Activated naive CD4-positive, alpha-beta T cell treated with anti-CD3 and anti-CD28 coated beads, Interleukin-2, amount 50 U/mL, for 24 hours (primary cell): ENCODE data around the gene APOBEC3B.
A peak's percentile ranks its signal among the peaks of the same experiment; 100 is the strongest.
"Not testable (repeated sequence)": the region's sequence is repeated elsewhere in the genome, so short reads cannot be mapped to it uniquely, and the experiment has no call there.

ENCODE experiments used
- H3K27ac Mint-ChIP-seq: one replicate; pipeline ENCODE4 v1.8.0; 2021; ENCODE audit warnings: mild to moderate bottlenecking, mixed read lengths
- H3K27me3 Mint-ChIP-seq: one replicate; pipeline ENCODE4 v1.8.0; 2021; ENCODE audit warnings: mixed read lengths
- H3K36me3 Mint-ChIP-seq: one replicate; pipeline ENCODE4 v1.8.0; 2021; ENCODE audit warnings: mixed read lengths
- H3K4me1 Mint-ChIP-seq: one replicate; pipeline ENCODE4 v1.8.0; 2021; ENCODE audit warnings: mixed read lengths
- H3K4me3 Mint-ChIP-seq: one replicate; pipeline ENCODE4 v1.8.0; 2021; ENCODE audit warnings: mild to moderate bottlenecking, mixed read lengths
- H3K9me3 Mint-ChIP-seq: one replicate; pipeline ENCODE4 v1.8.0; 2021; ENCODE audit warnings: mixed read lengths

APOBEC3B gene

GRCh38 chr22:38971202-38971601 lies 10.9 kb upstream of the APOBEC3B start:
- no peaks in the 10 kb centered on the region for H3K27me3 Mint-ChIP-seq
- no peak overlapping the region for H3K27ac Mint-ChIP-seq
- no peaks in the 10 kb centered on the region for H3K4me1 Mint-ChIP-seq
- no peak overlapping the region for H3K4me3 Mint-ChIP-seq
- no peaks in the 10 kb centered on the region for H3K36me3 Mint-ChIP-seq
- no peaks in the 10 kb centered on the region for H3K9me3 Mint-ChIP-seq

DNA sequence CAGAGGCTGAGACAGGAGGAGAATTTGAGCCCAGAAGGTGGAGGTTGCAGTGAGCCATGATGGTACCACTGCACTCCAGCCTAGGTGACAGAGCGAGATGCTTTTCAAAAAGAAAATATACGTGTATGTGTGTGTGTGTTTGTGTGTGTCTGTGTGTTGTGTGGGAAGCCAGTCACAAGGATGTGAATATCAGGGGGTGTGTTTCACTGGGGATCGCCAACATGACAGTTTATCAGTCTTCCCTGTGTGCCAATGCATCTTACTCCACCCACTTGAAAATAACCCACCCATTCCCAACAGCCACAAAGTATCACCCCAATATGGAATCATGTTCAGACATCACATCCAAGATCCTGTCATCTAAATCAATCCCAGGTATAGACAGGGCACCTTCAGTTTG lies 10.4 kb upstream of the APOBEC3B start:
- no peak overlapping the region for H3K4me3 Mint-ChIP-seq
- H3K4me1 Mint-ChIP-seq = no peaks in the 10 kb centered on the region
- H3K27ac Mint-ChIP-seq = no peak overlapping the region
- no peaks in the 10 kb centered on the region for H3K36me3 Mint-ChIP-seq
- no peaks in the 10 kb centered on the region for H3K27me3 Mint-ChIP-seq
- no peaks in the 10 kb centered on the region for H3K9me3 Mint-ChIP-seq

- no peaks in the 10 kb centered on the region for H3K27me3 Mint-ChIP-seq
- H3K27ac Mint-ChIP-seq = no peak overlapping the region
Observed at GRCh38 chr22:38972558-38972957, 9.6 kb upstream of the APOBEC3B start.

GRCh38 chr22:38973289-38974169 lies 8.6 kb upstream of the APOBEC3B start:
- Mint-ChIP-seq H3K27ac (no peak overlapping the region), H3K36me3 (no peaks in the 10 kb centered on the region), H3K4me3 (no peak overlapping the region), H3K27me3 (no peaks in the 10 kb centered on the region), H3K9me3 (no peaks in the 10 kb centered on the region), H3K4me1 (no peaks in the 10 kb centered on the region)

More at GRCh38 chr22:38972558-38972957, 9.6 kb upstream of the APOBEC3B start:
- H3K9me3 Mint-ChIP-seq = no peaks in the 10 kb centered on the region
- no peaks in the 10 kb centered on the region for H3K4me1 Mint-ChIP-seq
- no peak overlapping the region for H3K4me3 Mint-ChIP-seq
- H3K36me3 Mint-ChIP-seq = no peaks in the 10 kb centered on the region

DNA sequence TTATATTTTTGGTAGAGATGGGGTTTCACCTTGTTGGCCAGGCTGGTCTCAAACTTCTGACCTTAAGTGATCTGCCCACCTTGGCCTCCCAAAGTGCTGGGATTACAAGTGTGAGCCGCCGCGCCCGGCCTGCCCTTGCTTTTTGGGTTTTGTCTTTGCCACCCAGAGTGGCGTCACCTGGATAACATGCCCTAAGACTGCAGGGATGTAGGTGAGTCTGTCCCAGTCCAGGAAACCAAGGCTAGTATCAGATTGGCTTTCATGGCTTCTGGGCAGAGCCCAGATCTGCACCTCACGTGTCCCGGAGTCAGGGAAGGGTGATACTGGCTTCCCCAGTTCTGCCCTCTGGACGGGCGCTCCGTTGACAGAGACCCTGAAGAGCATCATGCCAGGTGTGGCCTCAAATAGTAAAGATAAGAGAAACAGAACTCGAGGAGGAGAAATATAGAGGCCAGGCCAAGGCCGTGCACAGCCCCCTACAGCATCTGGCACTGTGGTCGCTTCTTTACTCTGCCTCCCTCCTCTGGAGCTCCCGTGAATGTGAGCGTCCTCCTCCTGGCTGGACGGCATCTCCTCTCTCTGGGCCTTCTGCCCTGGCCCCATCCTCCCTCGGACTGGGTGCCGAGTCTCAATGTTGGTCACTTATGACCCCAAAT lies 7.8 kb upstream of the APOBEC3B start:
- Mint-ChIP-seq H3K36me3 (no peaks in the 10 kb centered on the region), H3K27me3 (no peaks in the 10 kb centered on the region), H3K9me3 (no peaks in the 10 kb centered on the region), H3K27ac (no peak overlapping the region), H3K4me1 (no peaks in the 10 kb centered on the region), H3K4me3 (no peak overlapping the region)

DNA sequence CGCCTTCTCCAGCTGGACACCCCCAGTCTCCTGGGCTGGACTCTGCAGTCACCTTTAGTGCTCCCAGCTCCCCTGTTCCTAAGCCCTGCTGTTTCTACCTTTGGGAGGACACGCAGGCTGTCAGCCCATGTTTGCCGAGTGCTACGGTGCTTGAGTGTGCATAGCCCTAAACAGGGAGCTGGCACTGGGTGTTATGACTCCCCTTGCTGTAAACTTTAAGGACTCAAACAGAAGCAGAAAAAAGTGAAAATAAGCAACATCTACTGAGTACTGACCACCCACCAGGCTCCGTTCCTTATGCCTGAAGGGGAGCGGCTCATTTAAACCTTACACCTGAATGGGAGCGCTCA lies 7.3 kb upstream of the APOBEC3B start:
- no peak overlapping the region for H3K4me3 Mint-ChIP-seq
- no peaks in the 10 kb centered on the region for H3K4me1 Mint-ChIP-seq
- no peaks in the 10 kb centered on the region for H3K36me3 Mint-ChIP-seq
- no peak overlapping the region for H3K27ac Mint-ChIP-seq
- H3K9me3 Mint-ChIP-seq = no peaks in the 10 kb centered on the region
- H3K27me3 Mint-ChIP-seq = no peaks in the 10 kb centered on the region

- peaks cover 10% of the 10 kb centered on the region for H3K4me1 Mint-ChIP-seq
Observed at GRCh38 chr22:38977289-38977688, 4.9 kb upstream of the APOBEC3B start.

DNA sequence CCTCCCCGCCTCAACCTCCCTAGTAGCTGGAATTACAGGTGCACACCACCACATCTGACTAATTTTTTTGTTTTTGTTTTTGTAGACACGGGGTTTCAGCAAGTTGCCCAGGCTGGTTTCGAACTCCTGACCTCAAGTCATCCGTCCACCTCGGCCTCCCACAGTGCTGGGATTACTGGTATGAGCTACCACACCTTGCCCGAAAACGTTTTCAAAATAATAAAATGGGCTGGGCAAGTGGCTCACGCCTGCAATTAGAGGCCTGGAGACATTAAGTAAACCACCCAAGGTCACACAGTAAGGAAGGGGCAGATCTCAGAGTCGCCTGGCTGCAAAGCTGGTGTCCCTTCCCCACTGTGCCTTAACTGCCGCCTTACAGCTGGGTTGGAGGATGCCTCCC lies 1.6 kb upstream of the APOBEC3B start:
- H3K27ac Mint-ChIP-seq = not testable (repeated sequence)
- H3K4me1 Mint-ChIP-seq = peaks cover 25% of the 10 kb centered on the region

More at GRCh38 chr22:38977289-38977688, 4.9 kb upstream of the APOBEC3B start:
- not testable (repeated sequence) for H3K27me3 Mint-ChIP-seq, H3K36me3 Mint-ChIP-seq, H3K9me3 Mint-ChIP-seq, H3K27ac Mint-ChIP-seq, H3K4me3 Mint-ChIP-seq

DNA sequence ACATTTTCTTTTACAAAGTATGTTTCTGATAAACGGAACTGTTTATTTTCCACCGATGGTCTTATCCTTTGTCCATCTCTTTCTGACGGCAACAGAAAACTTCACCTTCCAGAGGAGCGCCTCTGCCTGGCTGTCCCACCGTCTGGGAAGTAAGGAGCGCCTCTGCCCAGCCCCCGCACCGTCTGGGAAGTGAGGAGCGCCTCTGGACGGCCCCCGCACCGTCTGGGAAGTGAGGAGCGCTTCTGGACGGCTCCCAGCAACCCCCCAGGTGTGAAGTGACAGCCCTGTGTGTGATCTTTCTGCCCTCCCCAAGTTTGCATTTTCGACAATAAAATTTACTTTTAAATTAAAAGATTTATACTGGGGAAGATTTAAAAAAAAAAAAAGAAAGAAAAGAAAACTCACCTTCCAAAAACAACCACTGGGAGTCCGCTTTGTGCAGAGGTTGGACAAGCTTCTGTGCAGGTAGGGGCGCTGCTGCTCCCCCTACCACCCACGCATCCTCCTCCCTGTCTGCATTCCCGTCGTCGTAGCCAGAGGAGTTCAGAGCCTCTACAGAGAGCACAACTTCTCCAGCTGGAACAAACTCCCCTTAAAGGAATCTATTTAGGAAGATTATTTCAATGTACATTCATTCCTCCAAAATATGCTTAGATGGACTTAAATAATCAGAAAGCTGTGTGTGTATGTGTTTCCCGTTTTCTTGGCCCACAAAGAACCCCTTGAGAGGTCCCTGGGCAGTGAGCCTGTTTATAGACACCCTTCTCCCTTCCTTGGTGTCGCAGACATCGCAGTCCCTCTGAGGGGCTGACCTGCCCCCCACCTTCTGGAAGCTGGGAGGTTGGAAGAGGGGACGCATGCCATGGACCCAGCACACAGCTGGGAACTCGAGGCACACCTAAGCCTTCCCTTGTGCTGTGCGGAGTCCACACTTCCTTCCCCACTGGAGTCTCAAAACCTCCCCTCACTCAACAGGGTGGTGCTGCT lies 849 bp upstream of the APOBEC3B start:
- Mint-ChIP-seq H3K4me1 (peaks cover 25% of the 10 kb centered on the region), H3K27ac (peak overlapping the region; percentile 55), H3K27me3 (no peaks in the 10 kb centered on the region), H3K4me3 (peak overlapping the region; percentile 79), H3K36me3 (no peaks in the 10 kb centered on the region), H3K9me3 (no peaks in the 10 kb centered on the region)

More for the DNA sequence above, 1.6 kb upstream of the APOBEC3B start:
- H3K27me3 Mint-ChIP-seq, H3K36me3 Mint-ChIP-seq, H3K9me3 Mint-ChIP-seq, H3K4me3 Mint-ChIP-seq: not testable (repeated sequence)

- Mint-ChIP-seq H3K36me3 (no peaks in the 10 kb centered on the region), H3K4me1 (peaks cover 39% of the 10 kb centered on the region), H3K27ac (peak overlapping the region; percentile 84), H3K4me3 (peak overlapping the region; percentile 26), H3K9me3 (no peaks in the 10 kb centered on the region), H3K27me3 (no peaks in the 10 kb centered on the region)
Observed at GRCh38 chr22:38984224-38984623, 2.1 kb downstream of the APOBEC3B start.

- Mint-ChIP-seq H3K27ac (peak overlapping the region; percentile 92), H3K4me3 (peak overlapping the region; percentile 41), H3K4me1 (peaks cover 44% of the 10 kb centered on the region)
- not testable (repeated sequence) for H3K9me3 Mint-ChIP-seq, H3K36me3 Mint-ChIP-seq, H3K27me3 Mint-ChIP-seq
Observed at GRCh38 chr22:38984784-38985757, 2.9 kb downstream of the APOBEC3B start.

- Mint-ChIP-seq H3K27me3 (no peaks in the 10 kb centered on the region), H3K4me1 (peaks cover 40% of the 10 kb centered on the region), H3K36me3 (no peaks in the 10 kb centered on the region), H3K4me3 (no peak overlapping the region), H3K9me3 (no peaks in the 10 kb centered on the region), H3K27ac (no peak overlapping the region)
Observed at GRCh38 chr22:38986629-38987028, 4.5 kb downstream of the APOBEC3B start.

DNA sequence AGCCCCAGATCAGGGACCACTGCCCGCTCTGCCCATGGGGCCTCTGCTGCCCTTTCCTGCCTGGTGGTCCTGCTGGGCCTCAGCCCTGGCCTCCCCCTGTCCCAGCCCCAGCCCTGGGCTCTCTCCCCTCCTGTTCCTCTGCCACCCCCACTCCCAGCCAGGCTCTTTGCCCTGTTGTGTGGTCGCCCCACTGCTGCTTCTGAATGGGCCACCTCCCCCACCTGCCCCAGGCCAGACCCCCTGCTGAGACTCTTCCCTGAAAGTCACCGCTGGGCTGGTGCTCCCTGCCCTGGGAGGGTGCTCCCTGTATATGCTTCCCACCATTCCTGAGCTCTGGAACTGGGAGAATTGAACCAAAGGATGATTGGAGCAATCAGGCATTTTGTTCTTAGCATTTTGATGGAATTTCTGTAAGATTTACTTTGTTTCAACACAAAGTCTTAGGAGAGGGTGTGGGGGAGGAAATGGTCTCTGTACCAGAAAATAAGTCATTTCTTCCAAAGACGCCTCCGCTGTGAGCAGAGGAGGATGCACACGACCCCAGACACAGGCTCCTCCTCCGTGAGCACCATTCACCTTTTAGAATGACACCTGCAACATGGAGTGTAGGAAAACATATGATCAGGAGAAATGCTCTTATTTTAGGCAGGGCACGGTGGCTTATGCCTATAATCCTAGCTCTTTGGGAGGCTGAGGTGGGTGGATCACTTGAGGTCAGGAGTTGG lies 5.2 kb downstream of the APOBEC3B start:
- Mint-ChIP-seq H3K9me3 (no peaks in the 10 kb centered on the region), H3K36me3 (no peaks in the 10 kb centered on the region), H3K4me3 (peak overlapping the region; percentile 64), H3K4me1 (peaks cover 34% of the 10 kb centered on the region), H3K27ac (peak overlapping the region; percentile 35), H3K27me3 (no peaks in the 10 kb centered on the region)

DNA sequence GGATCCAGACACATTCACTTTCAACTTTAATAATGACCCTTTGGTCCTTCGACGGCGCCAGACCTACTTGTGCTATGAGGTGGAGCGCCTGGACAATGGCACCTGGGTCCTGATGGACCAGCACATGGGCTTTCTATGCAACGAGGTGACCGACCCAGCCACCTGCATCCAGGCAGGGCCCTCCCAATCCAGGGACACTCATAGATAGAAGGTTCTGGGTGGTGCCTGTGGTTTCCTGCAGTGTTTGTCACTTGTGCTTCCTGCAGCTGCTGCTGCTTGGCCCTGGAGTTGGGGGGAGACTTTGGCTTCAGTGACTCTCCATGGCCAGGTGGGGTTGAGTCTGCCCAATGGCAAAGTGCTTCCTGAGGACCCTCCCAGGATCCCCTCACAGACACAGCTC lies 7.3 kb downstream of the APOBEC3B start:
- Mint-ChIP-seq H3K4me3 (no peak overlapping the region), H3K36me3 (no peaks in the 10 kb centered on the region), H3K4me1 (peaks cover 33% of the 10 kb centered on the region), H3K27me3 (no peaks in the 10 kb centered on the region), H3K9me3 (no peaks in the 10 kb centered on the region), H3K27ac (no peak overlapping the region)
